ENCODE data around the gene APBB1IP. TPM values are rescaled to one million over a fixed set of nuclear protein-coding genes. Genes with fewer than 3 reads are reported as not detected.

APBB1IP gene
- total and polyA plus RNA-seq, 9 donors: 1.4 to 3.4 (median 2.1) TPM

- no peaks in the 10 kb centered on the region for H3K27me3 ChIP-seq (ENCODE audit: control insufficient read depth, insufficient read depth, low read length)
- no peaks in the 10 kb centered on the region for H3K9me3 ChIP-seq (replicated peaks; ENCODE audit: control insufficient read depth, low read depth, low read length)
- H3K4me1 ChIP-seq (ENCODE audit: control insufficient read depth, insufficient read depth, low read length): peaks cover 4% of the 10 kb centered on the region
- H3K36me3 ChIP-seq (ENCODE audit: control insufficient read depth, insufficient read depth, low read length): no peaks in the 10 kb centered on the region
- no peak overlapping the region for H3K27ac ChIP-seq (ENCODE audit: low read length)
- no CpG with 5 or more reads among the region's 6 CpGs for WGBS (ENCODE audit: insufficient coverage)
- no peak for DNase-seq
- H3K4me3 ChIP-seq (ENCODE audit: low read length): no peak overlapping the region
Measured at GRCh38 chr10:26475386-26475785, 37.2 kb downstream of the APBB1IP start.

DNA sequence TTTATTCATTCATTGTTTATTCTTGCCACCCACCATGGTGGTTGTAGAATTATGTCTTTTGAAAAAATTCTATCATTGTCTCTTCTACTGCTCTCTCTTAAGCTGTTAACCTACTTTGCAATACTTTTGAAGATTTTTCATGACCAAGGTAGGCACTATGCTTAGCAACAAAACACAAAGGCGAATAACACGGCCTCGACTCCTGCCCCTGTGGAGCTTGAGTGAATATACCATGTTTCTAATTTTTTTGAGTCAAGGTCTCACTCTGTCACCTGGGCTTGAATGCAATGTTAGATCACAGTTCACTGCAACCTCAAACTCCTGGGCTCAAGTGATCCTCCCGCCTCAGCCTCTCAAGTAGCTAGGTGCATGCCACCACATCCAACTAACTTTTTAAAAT lies 39.4 kb downstream of the APBB1IP start:
- no peaks in the 10 kb centered on the region for H3K36me3 ChIP-seq (ENCODE audit: control insufficient read depth, insufficient read depth, low read length)
- 67% methylated on average over 1 of the region's 4 CpGs for WGBS (ENCODE audit: insufficient coverage)
- no peaks in the 10 kb centered on the region for H3K9me3 ChIP-seq (replicated peaks; ENCODE audit: control insufficient read depth, low read depth, low read length)
- H3K4me1 ChIP-seq (ENCODE audit: control insufficient read depth, insufficient read depth, low read length): peaks cover 2% of the 10 kb centered on the region
- H3K4me3 ChIP-seq (ENCODE audit: low read length): no peak overlapping the region
- DNase-seq: no peak
- no peaks in the 10 kb centered on the region for H3K27me3 ChIP-seq (ENCODE audit: control insufficient read depth, insufficient read depth, low read length)
- no peak overlapping the region for H3K27ac ChIP-seq (ENCODE audit: low read length)

DNA sequence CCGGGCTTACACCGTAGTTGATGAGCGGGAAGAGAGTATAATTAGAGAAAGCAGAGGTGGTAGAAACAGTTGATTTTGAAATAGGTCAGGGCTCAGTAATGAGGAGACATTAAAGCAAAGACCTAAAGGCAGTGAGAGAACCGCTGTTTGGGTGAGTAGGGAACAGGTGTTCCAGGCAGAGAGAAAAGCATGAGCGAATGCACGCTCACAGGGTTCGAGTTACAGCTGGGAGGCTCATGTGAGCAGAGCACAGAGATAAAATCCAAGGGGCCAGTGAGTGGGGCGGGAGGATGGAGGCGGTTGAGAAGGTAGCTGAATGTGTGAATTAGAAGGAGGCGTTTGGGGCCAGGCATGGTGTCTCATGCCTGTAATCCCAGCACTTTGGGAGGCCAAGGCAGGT lies 39.9 kb downstream of the APBB1IP start:
- Histone ChIP-seq H3K9me3 (replicated peaks; ENCODE audit: control insufficient read depth, low read depth, low read length) (no peaks in the 10 kb centered on the region), H3K4me1 (ENCODE audit: control insufficient read depth, insufficient read depth, low read length) (peaks cover 2% of the 10 kb centered on the region), H3K27ac (ENCODE audit: low read length) (no peak overlapping the region), H3K27me3 (ENCODE audit: control insufficient read depth, insufficient read depth, low read length) (no peaks in the 10 kb centered on the region), H3K4me3 (ENCODE audit: low read length) (no peak overlapping the region), H3K36me3 (ENCODE audit: control insufficient read depth, insufficient read depth, low read length) (no peaks in the 10 kb centered on the region)
- 74% methylated on average over 10 of the region's 10 CpGs for whole genome bisulfite sequencing (ENCODE audit: insufficient coverage)
- no peak for DNase-seq

DNA sequence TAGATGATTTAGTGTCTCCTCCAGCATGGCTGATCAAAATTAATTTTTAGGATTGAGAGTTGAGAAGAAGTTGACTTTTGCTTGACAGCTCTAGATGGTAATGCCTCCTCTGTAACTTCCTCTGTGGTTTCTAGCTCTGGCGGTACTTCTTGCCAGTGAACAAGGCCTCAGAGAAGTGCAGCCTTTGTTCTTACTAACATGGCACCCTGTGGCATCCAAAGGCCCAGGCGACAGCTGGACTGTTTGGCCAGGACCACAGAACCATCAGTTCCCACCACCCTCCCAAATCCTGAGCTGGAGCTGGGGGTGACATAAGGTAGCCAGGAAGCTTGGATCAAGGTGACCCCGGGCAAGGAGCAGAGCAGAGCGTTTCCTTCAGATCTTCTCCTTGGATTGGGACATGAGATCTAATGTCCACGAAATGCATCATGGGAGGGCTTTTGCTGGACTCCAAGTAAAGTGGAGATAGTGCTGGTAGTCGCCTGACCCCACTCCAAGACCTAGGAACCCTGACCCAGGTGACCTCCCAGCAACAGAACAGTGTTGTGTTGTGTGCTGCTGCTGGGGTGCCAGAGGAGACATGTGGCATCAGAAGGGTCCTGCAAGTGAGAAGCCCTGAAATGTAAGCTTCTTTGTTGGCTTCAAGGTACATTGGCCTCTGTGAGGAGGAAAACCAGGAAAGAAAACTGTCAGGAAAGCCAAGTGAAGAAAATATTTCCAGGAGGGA lies 41.8 kb downstream of the APBB1IP start:
- no peak overlapping the region for H3K27ac ChIP-seq (ENCODE audit: low read length)
- WGBS (ENCODE audit: insufficient coverage): 73% methylated on average over 5 of the region's 6 CpGs
- no peaks in the 10 kb centered on the region for H3K9me3 ChIP-seq (replicated peaks; ENCODE audit: control insufficient read depth, low read depth, low read length)
- H3K36me3 ChIP-seq (ENCODE audit: control insufficient read depth, insufficient read depth, low read length): no peaks in the 10 kb centered on the region
- H3K4me3 ChIP-seq (ENCODE audit: low read length): no peak overlapping the region
- no peaks in the 10 kb centered on the region for H3K27me3 ChIP-seq (ENCODE audit: control insufficient read depth, insufficient read depth, low read length)
- peaks cover 2% of the 10 kb centered on the region for H3K4me1 ChIP-seq (ENCODE audit: control insufficient read depth, insufficient read depth, low read length)
- peak; percentile 14 for DNase-seq

GRCh38 chr10:26481315-26481692 lies 43.2 kb downstream of the APBB1IP start:
- DNase-seq: no peak
- Histone ChIP-seq H3K27ac (ENCODE audit: low read length) (peak overlapping the region; percentile 7), H3K4me1 (ENCODE audit: control insufficient read depth, insufficient read depth, low read length) (peaks cover 2% of the 10 kb centered on the region), H3K4me3 (ENCODE audit: low read length) (no peak overlapping the region), H3K9me3 (replicated peaks; ENCODE audit: control insufficient read depth, low read depth, low read length) (no peaks in the 10 kb centered on the region), H3K36me3 (ENCODE audit: control insufficient read depth, insufficient read depth, low read length) (no peaks in the 10 kb centered on the region), H3K27me3 (ENCODE audit: control insufficient read depth, insufficient read depth, low read length) (no peaks in the 10 kb centered on the region)
- no CpG with 5 or more reads among the region's 2 CpGs for WGBS (ENCODE audit: insufficient coverage)

GRCh38 chr10:26481914-26482550 lies 43.9 kb downstream of the APBB1IP start:
- Histone ChIP-seq H3K4me3 (ENCODE audit: low read length) (no peak overlapping the region), H3K4me1 (ENCODE audit: control insufficient read depth, insufficient read depth, low read length) (peaks cover 2% of the 10 kb centered on the region), H3K27me3 (ENCODE audit: control insufficient read depth, insufficient read depth, low read length) (no peaks in the 10 kb centered on the region), H3K36me3 (ENCODE audit: control insufficient read depth, insufficient read depth, low read length) (no peaks in the 10 kb centered on the region), H3K27ac (ENCODE audit: low read length) (no peak overlapping the region), H3K9me3 (replicated peaks; ENCODE audit: control insufficient read depth, low read depth, low read length) (no peaks in the 10 kb centered on the region)
- DNase-seq: peak; percentile 54
- WGBS (ENCODE audit: insufficient coverage): 55% methylated on average over 2 of the region's 8 CpGs

DNA sequence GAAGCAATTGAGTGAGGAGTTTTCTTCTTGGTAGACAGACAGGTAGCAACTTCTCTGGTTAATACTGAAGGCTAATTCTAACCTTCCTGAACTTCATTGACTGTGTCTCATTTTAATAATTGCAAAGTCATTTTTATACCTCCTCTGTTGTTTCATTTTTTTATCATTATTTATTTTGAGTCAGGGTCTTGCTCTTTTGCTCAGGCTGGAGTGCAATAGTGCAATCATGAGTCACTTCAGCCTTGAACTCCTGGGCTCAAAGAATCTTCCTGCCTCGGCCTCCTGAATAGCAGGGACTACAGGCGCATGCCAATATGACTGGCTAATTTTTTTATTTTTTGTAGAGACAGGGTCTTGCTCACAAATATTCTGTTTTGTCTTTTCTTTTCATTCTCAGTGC lies 45.4 kb downstream of the APBB1IP start:
- DNase-seq: no peak
- H3K9me3 ChIP-seq (replicated peaks; ENCODE audit: control insufficient read depth, low read depth, low read length): no peaks in the 10 kb centered on the region
- peaks cover 2% of the 10 kb centered on the region for H3K4me1 ChIP-seq (ENCODE audit: control insufficient read depth, insufficient read depth, low read length)
- no peaks in the 10 kb centered on the region for H3K36me3 ChIP-seq (ENCODE audit: control insufficient read depth, insufficient read depth, low read length)
- WGBS (ENCODE audit: insufficient coverage): no CpG with 5 or more reads among the region's 2 CpGs
- no peak overlapping the region for H3K4me3 ChIP-seq (ENCODE audit: low read length)
- H3K27ac ChIP-seq (ENCODE audit: low read length): no peak overlapping the region
- H3K27me3 ChIP-seq (ENCODE audit: control insufficient read depth, insufficient read depth, low read length): no peaks in the 10 kb centered on the region

GRCh38 chr10:26485150-26485941 lies 47.2 kb downstream of the APBB1IP start:
- Histone ChIP-seq H3K9me3 (replicated peaks; ENCODE audit: control insufficient read depth, low read depth, low read length) (no peaks in the 10 kb centered on the region), H3K4me1 (ENCODE audit: control insufficient read depth, insufficient read depth, low read length) (no peaks in the 10 kb centered on the region), H3K4me3 (ENCODE audit: low read length) (no peak overlapping the region), H3K36me3 (ENCODE audit: control insufficient read depth, insufficient read depth, low read length) (no peaks in the 10 kb centered on the region), H3K27me3 (ENCODE audit: control insufficient read depth, insufficient read depth, low read length) (no peaks in the 10 kb centered on the region), H3K27ac (ENCODE audit: low read length) (no peak overlapping the region)
- WGBS (ENCODE audit: insufficient coverage): 75% methylated on average over 2 of the region's 5 CpGs
- DNase-seq: peak; percentile 61

DNA sequence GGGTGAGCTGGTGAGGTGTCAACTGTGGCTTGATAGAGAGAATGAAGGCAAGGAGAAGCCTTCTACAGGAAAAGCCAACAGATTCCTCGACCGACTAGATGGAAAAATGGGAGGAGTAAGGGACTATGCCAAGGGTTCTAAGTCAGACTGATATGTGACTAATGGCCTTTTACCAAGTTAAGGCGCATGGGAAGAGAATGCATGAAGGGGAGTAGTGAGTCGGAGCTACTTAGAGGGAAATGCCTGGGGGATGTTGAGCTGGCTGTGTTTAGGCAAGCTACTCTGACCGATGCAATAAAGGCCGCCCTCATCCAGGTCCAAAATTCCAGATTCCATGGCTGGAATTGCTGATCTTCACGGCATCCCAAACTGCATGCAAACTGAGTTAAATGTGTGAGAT lies 48.2 kb downstream of the APBB1IP start:
- Histone ChIP-seq H3K4me3 (ENCODE audit: low read length) (no peak overlapping the region), H3K4me1 (ENCODE audit: control insufficient read depth, insufficient read depth, low read length) (no peaks in the 10 kb centered on the region), H3K27me3 (ENCODE audit: control insufficient read depth, insufficient read depth, low read length) (no peaks in the 10 kb centered on the region), H3K36me3 (ENCODE audit: control insufficient read depth, insufficient read depth, low read length) (no peaks in the 10 kb centered on the region), H3K27ac (ENCODE audit: low read length) (peak overlapping the region; percentile 81), H3K9me3 (replicated peaks; ENCODE audit: control insufficient read depth, low read depth, low read length) (no peaks in the 10 kb centered on the region)
- peak; percentile 91 for DNase-seq
- WGBS (ENCODE audit: insufficient coverage): 41% methylated on average over 4 of the region's 7 CpGs

All from muscle of leg (tissue), 11 donors.